Measurements from ENCODE around the gene E2F3.

Gene E2F3

DNA sequence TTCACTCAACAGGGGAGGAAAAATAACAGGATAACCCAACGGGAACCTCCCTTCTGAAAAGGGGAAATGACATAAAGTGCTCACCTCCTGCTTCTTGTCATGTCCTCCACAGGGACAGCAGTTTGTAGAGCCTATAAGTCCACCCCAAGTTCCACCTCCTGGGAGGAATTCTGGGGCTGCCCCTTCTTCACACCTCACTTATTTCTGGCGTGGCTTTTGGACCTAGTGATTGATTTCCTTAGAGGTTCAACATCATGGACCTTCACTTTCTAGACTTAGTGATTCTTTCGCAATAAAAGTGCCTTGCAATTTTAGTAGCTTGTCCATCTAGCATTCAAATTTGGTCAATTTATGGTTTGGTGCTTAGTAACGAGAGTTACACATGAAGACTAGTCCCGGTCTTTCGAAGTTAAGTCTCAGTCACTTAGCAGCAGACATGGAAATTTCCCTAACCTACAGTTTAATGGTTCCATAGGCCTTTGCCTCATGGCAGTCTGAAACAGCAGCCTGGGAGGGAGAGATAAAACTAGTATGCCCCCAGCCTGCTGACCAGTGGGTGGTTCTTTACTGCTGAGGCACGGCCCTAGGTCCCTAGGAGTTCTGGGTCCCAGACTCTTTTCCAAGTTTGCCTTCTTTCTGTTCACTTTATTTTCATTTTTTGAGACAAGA, 73.3 kb downstream of the E2F3 start:
- Histone ChIP-seq H3K4me3 (ENCODE audit: insufficient read depth, low read depth, low read length, poor library complexity, severe bottlenecking) (no peak overlapping the region), H3K36me3 (ENCODE audit: control insufficient read depth, insufficient read depth, low read length) (no peaks in the 10 kb centered on the region), H3K9me3 (ENCODE audit: control insufficient read depth, low read length) (no peaks in the 10 kb centered on the region), H3K27ac (ENCODE audit: insufficient read depth, low read length, poor library complexity, severe bottlenecking) (no peak overlapping the region), H3K27me3 (replicated peaks; ENCODE audit: control insufficient read depth, insufficient read depth, low read length, poor library complexity, severe bottlenecking) (no peaks in the 10 kb centered on the region), H3K4me1 (ENCODE audit: control insufficient read depth, insufficient read depth, low read length, poor library complexity, severe bottlenecking) (no peaks in the 10 kb centered on the region)
- no peak for DNase-seq

DNA sequence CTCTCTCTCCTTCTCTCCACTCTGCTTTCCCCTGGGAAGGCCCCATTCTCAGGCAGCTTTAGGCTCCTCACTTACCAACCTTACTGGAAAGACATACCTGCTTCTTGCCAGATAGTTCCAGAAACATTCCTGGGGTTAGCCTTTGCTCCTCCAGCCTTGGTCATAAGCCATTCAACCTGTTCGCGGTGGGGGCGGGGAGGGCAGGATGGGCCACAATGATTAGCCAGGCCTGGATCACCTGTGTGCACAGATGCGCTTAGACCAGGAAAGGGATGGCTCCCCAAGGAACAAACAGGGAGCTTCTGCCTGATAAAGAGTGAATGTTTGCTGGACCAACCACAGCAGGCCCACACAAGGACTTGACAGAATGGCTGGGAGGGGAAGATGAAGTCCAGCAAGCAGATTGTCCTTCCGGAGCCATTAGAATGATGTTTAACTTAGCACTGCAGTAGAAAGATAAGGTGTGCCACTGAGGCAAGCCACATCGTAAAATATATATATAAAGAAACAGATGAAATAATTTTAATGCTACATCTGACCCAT, 74.9 kb downstream of the E2F3 start:
- Histone ChIP-seq H3K27me3 (replicated peaks; ENCODE audit: control insufficient read depth, insufficient read depth, low read length, poor library complexity, severe bottlenecking) (no peaks in the 10 kb centered on the region), H3K27ac (ENCODE audit: insufficient read depth, low read length, poor library complexity, severe bottlenecking) (no peak overlapping the region), H3K9me3 (ENCODE audit: control insufficient read depth, low read length) (no peaks in the 10 kb centered on the region), H3K4me3 (ENCODE audit: insufficient read depth, low read depth, low read length, poor library complexity, severe bottlenecking) (no peak overlapping the region), H3K36me3 (ENCODE audit: control insufficient read depth, insufficient read depth, low read length) (peaks cover 6% of the 10 kb centered on the region), H3K4me1 (ENCODE audit: control insufficient read depth, insufficient read depth, low read length, poor library complexity, severe bottlenecking) (no peaks in the 10 kb centered on the region)
- DNase-seq = no peak

- Histone ChIP-seq H3K4me3 (ENCODE audit: insufficient read depth, low read depth, low read length, poor library complexity, severe bottlenecking) (no peak overlapping the region), H3K36me3 (ENCODE audit: control insufficient read depth, insufficient read depth, low read length) (peaks cover 7% of the 10 kb centered on the region), H3K27ac (ENCODE audit: insufficient read depth, low read length, poor library complexity, severe bottlenecking) (no peak overlapping the region), H3K27me3 (replicated peaks; ENCODE audit: control insufficient read depth, insufficient read depth, low read length, poor library complexity, severe bottlenecking) (no peaks in the 10 kb centered on the region), H3K4me1 (ENCODE audit: control insufficient read depth, insufficient read depth, low read length, poor library complexity, severe bottlenecking) (no peaks in the 10 kb centered on the region), H3K9me3 (ENCODE audit: control insufficient read depth, low read length) (no peaks in the 10 kb centered on the region)
- DNase-seq = no peak
Observed at GRCh38 chr6:20477485-20477884, 75.8 kb downstream of the E2F3 start.

- Histone ChIP-seq H3K4me1 (ENCODE audit: control insufficient read depth, insufficient read depth, low read length, poor library complexity, severe bottlenecking) (no peaks in the 10 kb centered on the region), H3K27me3 (replicated peaks; ENCODE audit: control insufficient read depth, insufficient read depth, low read length, poor library complexity, severe bottlenecking) (no peaks in the 10 kb centered on the region), H3K27ac (ENCODE audit: insufficient read depth, low read length, poor library complexity, severe bottlenecking) (no peak overlapping the region), H3K9me3 (ENCODE audit: control insufficient read depth, low read length) (no peaks in the 10 kb centered on the region), H3K36me3 (ENCODE audit: control insufficient read depth, insufficient read depth, low read length) (peaks cover 7% of the 10 kb centered on the region), H3K4me3 (ENCODE audit: insufficient read depth, low read depth, low read length, poor library complexity, severe bottlenecking) (no peak overlapping the region)
- no peak for DNase-seq
Observed at GRCh38 chr6:20479060-20479459, 77.4 kb downstream of the E2F3 start.

DNA sequence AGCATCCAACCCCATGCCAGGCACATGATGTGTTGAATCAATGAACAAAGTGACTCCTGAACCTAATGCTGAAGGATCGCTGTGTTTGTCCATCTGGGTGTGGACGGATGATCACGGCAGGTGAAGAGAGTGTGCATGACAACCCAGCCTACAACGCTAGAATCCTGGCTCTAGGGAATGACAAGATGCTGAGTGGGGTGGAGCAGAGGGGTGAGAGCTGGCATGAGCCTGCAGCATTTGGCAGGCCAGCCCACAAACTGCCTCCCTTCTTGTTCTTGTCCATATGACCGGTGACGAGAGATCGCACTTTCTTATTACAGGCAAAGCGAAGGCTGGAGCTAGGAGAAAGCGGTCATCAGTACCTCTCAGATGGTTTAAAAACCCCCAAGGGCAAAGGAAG, 77.8 kb downstream of the E2F3 start:
- Histone ChIP-seq H3K4me3 (ENCODE audit: insufficient read depth, low read depth, low read length, poor library complexity, severe bottlenecking) (no peak overlapping the region), H3K27ac (ENCODE audit: insufficient read depth, low read length, poor library complexity, severe bottlenecking) (no peak overlapping the region), H3K9me3 (ENCODE audit: control insufficient read depth, low read length) (no peaks in the 10 kb centered on the region), H3K4me1 (ENCODE audit: control insufficient read depth, insufficient read depth, low read length, poor library complexity, severe bottlenecking) (no peaks in the 10 kb centered on the region), H3K27me3 (replicated peaks; ENCODE audit: control insufficient read depth, insufficient read depth, low read length, poor library complexity, severe bottlenecking) (no peaks in the 10 kb centered on the region), H3K36me3 (ENCODE audit: control insufficient read depth, insufficient read depth, low read length) (peaks cover 7% of the 10 kb centered on the region)
- DNase-seq = no peak

DNA sequence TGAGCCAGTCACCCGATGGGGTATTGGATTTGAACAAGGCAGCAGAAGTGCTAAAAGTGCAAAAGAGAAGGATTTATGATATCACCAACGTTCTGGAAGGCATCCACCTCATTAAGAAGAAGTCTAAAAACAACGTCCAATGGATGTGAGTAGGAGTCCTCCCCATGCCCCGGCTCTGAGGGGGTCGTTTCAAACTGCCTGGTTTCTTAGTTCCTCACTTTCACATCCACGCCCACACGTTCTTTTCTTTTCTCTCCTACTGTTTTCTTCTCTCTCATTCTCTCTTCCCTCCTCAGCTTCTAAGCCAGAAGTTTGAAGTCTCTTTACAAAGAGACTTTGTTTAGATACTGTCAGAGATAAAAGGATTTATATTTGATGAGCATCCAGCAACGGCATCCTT, 79.6 kb downstream of the E2F3 start:
- no peaks in the 10 kb centered on the region for H3K27me3 ChIP-seq (replicated peaks; ENCODE audit: control insufficient read depth, insufficient read depth, low read length, poor library complexity, severe bottlenecking)
- no peak overlapping the region for H3K4me3 ChIP-seq (ENCODE audit: insufficient read depth, low read depth, low read length, poor library complexity, severe bottlenecking)
- no peaks in the 10 kb centered on the region for H3K4me1 ChIP-seq (ENCODE audit: control insufficient read depth, insufficient read depth, low read length, poor library complexity, severe bottlenecking)
- no peak for DNase-seq
- peaks cover 7% of the 10 kb centered on the region for H3K36me3 ChIP-seq (ENCODE audit: control insufficient read depth, insufficient read depth, low read length)
- no peak overlapping the region for H3K27ac ChIP-seq (ENCODE audit: insufficient read depth, low read length, poor library complexity, severe bottlenecking)
- H3K9me3 ChIP-seq (ENCODE audit: control insufficient read depth, low read length) = no peaks in the 10 kb centered on the region

DNA sequence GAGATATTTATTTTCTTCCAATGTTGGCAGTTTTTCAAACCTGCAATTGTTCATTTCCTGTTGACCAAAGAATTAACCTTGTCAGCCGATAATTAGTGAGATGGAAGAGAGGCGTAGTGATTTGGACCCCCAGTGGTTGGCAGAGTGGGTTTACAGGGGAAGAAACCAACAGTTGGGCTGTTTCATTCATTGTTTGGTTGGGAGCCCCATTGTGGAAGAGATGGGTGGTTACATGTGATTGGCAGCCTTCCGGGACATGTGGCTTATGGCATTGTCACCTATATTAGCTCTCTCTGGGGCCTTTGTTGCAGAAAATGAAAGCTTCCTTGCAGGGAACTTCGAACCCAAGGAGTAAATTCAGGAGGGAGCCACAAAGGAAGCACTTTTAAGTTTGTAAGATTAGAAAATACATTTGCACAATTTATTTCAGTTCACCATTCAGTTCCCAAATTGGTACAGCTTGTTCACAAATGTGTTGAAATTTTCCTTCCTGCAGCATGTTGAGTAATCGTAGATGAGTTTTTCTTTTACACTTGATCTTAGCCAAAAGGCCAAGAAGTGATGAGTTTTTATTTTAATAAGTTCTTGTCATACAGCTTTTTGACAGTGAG, 82.3 kb downstream of the E2F3 start:
- Histone ChIP-seq H3K9me3 (ENCODE audit: control insufficient read depth, low read length) (no peaks in the 10 kb centered on the region), H3K27ac (ENCODE audit: insufficient read depth, low read length, poor library complexity, severe bottlenecking) (no peak overlapping the region), H3K4me3 (ENCODE audit: insufficient read depth, low read depth, low read length, poor library complexity, severe bottlenecking) (no peak overlapping the region), H3K4me1 (ENCODE audit: control insufficient read depth, insufficient read depth, low read length, poor library complexity, severe bottlenecking) (no peaks in the 10 kb centered on the region), H3K27me3 (replicated peaks; ENCODE audit: control insufficient read depth, insufficient read depth, low read length, poor library complexity, severe bottlenecking) (no peaks in the 10 kb centered on the region), H3K36me3 (ENCODE audit: control insufficient read depth, insufficient read depth, low read length) (peaks cover 7% of the 10 kb centered on the region)
- no peak for DNase-seq

DNA sequence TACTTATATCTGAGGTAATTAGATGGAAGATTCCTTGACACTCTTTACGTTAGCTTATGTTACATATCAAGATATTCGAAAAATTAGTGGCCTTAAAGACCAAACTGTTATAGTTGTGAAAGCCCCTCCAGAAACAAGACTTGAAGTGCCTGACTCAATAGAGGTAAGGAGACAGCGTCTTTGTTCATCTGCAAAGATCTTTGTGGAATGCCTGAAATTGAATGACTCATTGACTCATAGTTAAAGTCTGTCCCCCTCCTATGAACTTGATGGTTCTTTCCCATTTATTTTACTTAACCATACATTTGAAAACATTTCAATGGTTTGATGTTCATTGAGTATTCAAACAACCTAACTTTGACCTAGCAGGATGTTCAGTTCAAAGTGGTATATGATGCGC, 85.0 kb downstream of the E2F3 start:
- H3K36me3 ChIP-seq (ENCODE audit: control insufficient read depth, insufficient read depth, low read length) = peaks cover under 1% of the 10 kb centered on the region
- no peaks in the 10 kb centered on the region for H3K4me1 ChIP-seq (ENCODE audit: control insufficient read depth, insufficient read depth, low read length, poor library complexity, severe bottlenecking)
- no peak overlapping the region for H3K27ac ChIP-seq (ENCODE audit: insufficient read depth, low read length, poor library complexity, severe bottlenecking)
- no peak overlapping the region for H3K4me3 ChIP-seq (ENCODE audit: insufficient read depth, low read depth, low read length, poor library complexity, severe bottlenecking)
- H3K27me3 ChIP-seq (replicated peaks; ENCODE audit: control insufficient read depth, insufficient read depth, low read length, poor library complexity, severe bottlenecking) = no peaks in the 10 kb centered on the region
- no peak for DNase-seq
- no peaks in the 10 kb centered on the region for H3K9me3 ChIP-seq (ENCODE audit: control insufficient read depth, low read length)

- Histone ChIP-seq H3K27ac (ENCODE audit: insufficient read depth, low read length, poor library complexity, severe bottlenecking) (no peak overlapping the region), H3K27me3 (replicated peaks; ENCODE audit: control insufficient read depth, insufficient read depth, low read length, poor library complexity, severe bottlenecking) (no peaks in the 10 kb centered on the region), H3K36me3 (ENCODE audit: control insufficient read depth, insufficient read depth, low read length) (no peaks in the 10 kb centered on the region), H3K4me3 (ENCODE audit: insufficient read depth, low read depth, low read length, poor library complexity, severe bottlenecking) (no peak overlapping the region), H3K9me3 (ENCODE audit: control insufficient read depth, low read length) (no peaks in the 10 kb centered on the region), H3K4me1 (ENCODE audit: control insufficient read depth, insufficient read depth, low read length, poor library complexity, severe bottlenecking) (no peaks in the 10 kb centered on the region)
- no peak for DNase-seq
Observed at GRCh38 chr6:20487669-20488375, 86.1 kb downstream of the E2F3 start.

GRCh38 chr6:20490591-20490990, 88.9 kb downstream of the E2F3 start:
- no peak overlapping the region for H3K27ac ChIP-seq (ENCODE audit: insufficient read depth, low read length, poor library complexity, severe bottlenecking)
- H3K9me3 ChIP-seq (ENCODE audit: control insufficient read depth, low read length) = no peaks in the 10 kb centered on the region
- no peak for DNase-seq
- H3K4me1 ChIP-seq (ENCODE audit: control insufficient read depth, insufficient read depth, low read length, poor library complexity, severe bottlenecking) = no peaks in the 10 kb centered on the region
- H3K27me3 ChIP-seq (replicated peaks; ENCODE audit: control insufficient read depth, insufficient read depth, low read length, poor library complexity, severe bottlenecking) = no peaks in the 10 kb centered on the region
- no peak overlapping the region for H3K4me3 ChIP-seq (ENCODE audit: insufficient read depth, low read depth, low read length, poor library complexity, severe bottlenecking)
- H3K36me3 ChIP-seq (ENCODE audit: control insufficient read depth, insufficient read depth, low read length) = no peaks in the 10 kb centered on the region
